ENCODE measurements around the gene HSPG2.
"Not testable (repeated sequence)": the region's sequence is repeated elsewhere in the genome, so short reads cannot be mapped to it uniquely, and the experiment has no call there.

The HSPG2 gene

GRCh38 chr1:21937034-21937371 lies at the start of gene HSPG2:
TSS of gene HSPG2 (minus strand) at chr1:21937310. CDS start at chr1:21937217, 93 bp downstream.
- peak within 1 kb of the TSS; percentile 85 to 98 (median 90) for H3K9ac ChIP-seq (ENCODE audit: low read length in 5 of 5)

GRCh38 chr1:21986386-21986785 lies 49.3 kb upstream of the HSPG2 start:
- not testable (repeated sequence) for H3K36me3 ChIP-seq (ENCODE audit: control insufficient read depth in 5 of 5, insufficient read depth in 5 of 5, low read length in 5 of 5); H3K9ac ChIP-seq (ENCODE audit: low read length in 5 of 5); H3K27me3 ChIP-seq (ENCODE audit: control insufficient read depth in 5 of 5, insufficient read depth in 4 of 5, low read length in 5 of 5); H3K27ac ChIP-seq (ENCODE audit: low read depth, low read length); H3K4me1 ChIP-seq (ENCODE audit: control insufficient read depth in 5 of 5, insufficient read depth in 5 of 5, low read length in 5 of 5); H3K9me3 ChIP-seq (ENCODE audit: control insufficient read depth in 5 of 5, low read length in 5 of 5); H3K4me3 ChIP-seq (ENCODE audit: low read depth in 1 of 5, low read length in 5 of 5)

More at GRCh38 chr1:21937034-21937371, at the start of gene HSPG2:
- Histone ChIP-seq H3K27me3 (ENCODE audit: control insufficient read depth in 5 of 5, insufficient read depth in 4 of 5, low read length in 5 of 5) (no peaks in the 10 kb centered on the region), H3K9me3 (ENCODE audit: control insufficient read depth in 5 of 5, low read length in 5 of 5) (no peaks in the 10 kb centered on the region), H3K27ac (ENCODE audit: low read depth, low read length) (peak within 1 kb of the TSS; percentile 100), H3K36me3 (ENCODE audit: control insufficient read depth in 5 of 5, insufficient read depth in 5 of 5, low read length in 5 of 5) (peaks cover 0 to 7% (median 0%) of the 10 kb centered on the region in 5 donors), H3K4me1 (ENCODE audit: control insufficient read depth in 5 of 5, insufficient read depth in 5 of 5, low read length in 5 of 5) (peaks cover 20 to 80% (median 74%) of the 10 kb centered on the region in 5 donors), H3K4me3 (ENCODE audit: low read depth in 1 of 5, low read length in 5 of 5) (peak within 1 kb of the TSS; percentile 90 to 99 (median 97))

GRCh38 chr1:21985893-21986292 lies 48.8 kb upstream of the HSPG2 start:
- H3K9me3 ChIP-seq (ENCODE audit: control insufficient read depth in 5 of 5, low read length in 5 of 5); H3K27ac ChIP-seq (ENCODE audit: low read depth, low read length); H3K9ac ChIP-seq (ENCODE audit: low read length in 5 of 5); H3K27me3 ChIP-seq (ENCODE audit: control insufficient read depth in 5 of 5, insufficient read depth in 4 of 5, low read length in 5 of 5); H3K4me1 ChIP-seq (ENCODE audit: control insufficient read depth in 5 of 5, insufficient read depth in 5 of 5, low read length in 5 of 5); H3K36me3 ChIP-seq (ENCODE audit: control insufficient read depth in 5 of 5, insufficient read depth in 5 of 5, low read length in 5 of 5); H3K4me3 ChIP-seq (ENCODE audit: low read depth in 1 of 5, low read length in 5 of 5): not testable (repeated sequence)

- not testable (repeated sequence) for H3K4me1 ChIP-seq (ENCODE audit: control insufficient read depth in 5 of 5, insufficient read depth in 5 of 5, low read length in 5 of 5); H3K27me3 ChIP-seq (ENCODE audit: control insufficient read depth in 5 of 5, insufficient read depth in 4 of 5, low read length in 5 of 5); H3K27ac ChIP-seq (ENCODE audit: low read depth, low read length); H3K36me3 ChIP-seq (ENCODE audit: control insufficient read depth in 5 of 5, insufficient read depth in 5 of 5, low read length in 5 of 5); H3K4me3 ChIP-seq (ENCODE audit: low read depth in 1 of 5, low read length in 5 of 5); H3K9me3 ChIP-seq (ENCODE audit: control insufficient read depth in 5 of 5, low read length in 5 of 5); H3K9ac ChIP-seq (ENCODE audit: low read length in 5 of 5)
Measured at GRCh38 chr1:21983539-21983938, 46.4 kb upstream of the HSPG2 start.

- not testable (repeated sequence) for H3K36me3 ChIP-seq (ENCODE audit: control insufficient read depth in 5 of 5, insufficient read depth in 5 of 5, low read length in 5 of 5); H3K9me3 ChIP-seq (ENCODE audit: control insufficient read depth in 5 of 5, low read length in 5 of 5); H3K4me3 ChIP-seq (ENCODE audit: low read depth in 1 of 5, low read length in 5 of 5); H3K4me1 ChIP-seq (ENCODE audit: control insufficient read depth in 5 of 5, insufficient read depth in 5 of 5, low read length in 5 of 5); H3K27me3 ChIP-seq (ENCODE audit: control insufficient read depth in 5 of 5, insufficient read depth in 4 of 5, low read length in 5 of 5); H3K27ac ChIP-seq (ENCODE audit: low read depth, low read length); H3K9ac ChIP-seq (ENCODE audit: low read length in 5 of 5)
Measured at GRCh38 chr1:21982122-21982521, 45.0 kb upstream of the HSPG2 start.

- H3K4me3 ChIP-seq (ENCODE audit: low read depth in 1 of 5, low read length in 5 of 5); H3K9me3 ChIP-seq (ENCODE audit: control insufficient read depth in 5 of 5, low read length in 5 of 5); H3K36me3 ChIP-seq (ENCODE audit: control insufficient read depth in 5 of 5, insufficient read depth in 5 of 5, low read length in 5 of 5); H3K27me3 ChIP-seq (ENCODE audit: control insufficient read depth in 5 of 5, insufficient read depth in 4 of 5, low read length in 5 of 5); H3K27ac ChIP-seq (ENCODE audit: low read depth, low read length); H3K9ac ChIP-seq (ENCODE audit: low read length in 5 of 5); H3K4me1 ChIP-seq (ENCODE audit: control insufficient read depth in 5 of 5, insufficient read depth in 5 of 5, low read length in 5 of 5): not testable (repeated sequence)
Measured at GRCh38 chr1:21981253-21981652, 44.1 kb upstream of the HSPG2 start.

GRCh38 chr1:21980515-21981220 lies 43.6 kb upstream of the HSPG2 start:
- not testable (repeated sequence) for H3K4me1 ChIP-seq (ENCODE audit: control insufficient read depth in 5 of 5, insufficient read depth in 5 of 5, low read length in 5 of 5); H3K27ac ChIP-seq (ENCODE audit: low read depth, low read length); H3K27me3 ChIP-seq (ENCODE audit: control insufficient read depth in 5 of 5, insufficient read depth in 4 of 5, low read length in 5 of 5); H3K36me3 ChIP-seq (ENCODE audit: control insufficient read depth in 5 of 5, insufficient read depth in 5 of 5, low read length in 5 of 5); H3K4me3 ChIP-seq (ENCODE audit: low read depth in 1 of 5, low read length in 5 of 5); H3K9me3 ChIP-seq (ENCODE audit: control insufficient read depth in 5 of 5, low read length in 5 of 5); H3K9ac ChIP-seq (ENCODE audit: low read length in 5 of 5)

- H3K9me3 ChIP-seq (ENCODE audit: control insufficient read depth in 5 of 5, low read length in 5 of 5); H3K27me3 ChIP-seq (ENCODE audit: control insufficient read depth in 5 of 5, insufficient read depth in 4 of 5, low read length in 5 of 5); H3K4me1 ChIP-seq (ENCODE audit: control insufficient read depth in 5 of 5, insufficient read depth in 5 of 5, low read length in 5 of 5); H3K4me3 ChIP-seq (ENCODE audit: low read depth in 1 of 5, low read length in 5 of 5); H3K27ac ChIP-seq (ENCODE audit: low read depth, low read length); H3K9ac ChIP-seq (ENCODE audit: low read length in 5 of 5); H3K36me3 ChIP-seq (ENCODE audit: control insufficient read depth in 5 of 5, insufficient read depth in 5 of 5, low read length in 5 of 5): not testable (repeated sequence)
Measured at GRCh38 chr1:21978209-21978608, 41.1 kb upstream of the HSPG2 start.

- H3K9ac ChIP-seq (ENCODE audit: low read length in 5 of 5); H3K4me3 ChIP-seq (ENCODE audit: low read depth in 1 of 5, low read length in 5 of 5); H3K27ac ChIP-seq (ENCODE audit: low read depth, low read length); H3K4me1 ChIP-seq (ENCODE audit: control insufficient read depth in 5 of 5, insufficient read depth in 5 of 5, low read length in 5 of 5); H3K9me3 ChIP-seq (ENCODE audit: control insufficient read depth in 5 of 5, low read length in 5 of 5); H3K27me3 ChIP-seq (ENCODE audit: control insufficient read depth in 5 of 5, insufficient read depth in 4 of 5, low read length in 5 of 5); H3K36me3 ChIP-seq (ENCODE audit: control insufficient read depth in 5 of 5, insufficient read depth in 5 of 5, low read length in 5 of 5): not testable (repeated sequence)
Measured at GRCh38 chr1:21976703-21977239, 39.7 kb upstream of the HSPG2 start, which contains the start of gene CELA3B. TSS of gene CELA3B (plus strand) at chr1:21977022. CDS start at chr1:21977040, 18 bp downstream.

- not testable (repeated sequence) for H3K36me3 ChIP-seq (ENCODE audit: control insufficient read depth in 5 of 5, insufficient read depth in 5 of 5, low read length in 5 of 5); H3K4me1 ChIP-seq (ENCODE audit: control insufficient read depth in 5 of 5, insufficient read depth in 5 of 5, low read length in 5 of 5); H3K27ac ChIP-seq (ENCODE audit: low read depth, low read length); H3K9me3 ChIP-seq (ENCODE audit: control insufficient read depth in 5 of 5, low read length in 5 of 5); H3K9ac ChIP-seq (ENCODE audit: low read length in 5 of 5); H3K4me3 ChIP-seq (ENCODE audit: low read depth in 1 of 5, low read length in 5 of 5); H3K27me3 ChIP-seq (ENCODE audit: control insufficient read depth in 5 of 5, insufficient read depth in 4 of 5, low read length in 5 of 5)
Measured at GRCh38 chr1:21975296-21975695, 38.2 kb upstream of the HSPG2 start.
